PFSK-1 (cell line): ENCODE results near the gene NEGR1.

Source experiments
- POLR2AphosphoS5 ChIP-seq: IDR thresholded peaks from 2 replicates; pipeline ENCODE4 v1.6.1; 2012; ENCODE audit warnings: low read depth, mild to moderate bottlenecking, control low read depth, low read length, moderate library complexity
- TAF1 ChIP-seq: IDR thresholded peaks from 2 replicates; pipeline ENCODE4 v1.6.1; 2012; ENCODE audit warnings: low read length, control low read depth, borderline replicate concordance; ENCODE audit not compliant: insufficient read depth
- TF ChIP-seq, protein P1 (sequence below), 2 experiments: IDR thresholded peaks; 2 replicates each; pipeline versions ENCODE4 v1.6.1 to v1.8.0; 2011 to 2012; ENCODE audit warnings: low read depth in 2 of 2, low read length in 2 of 2, control low read depth in 1 of 2, inconsistent platforms in 1 of 2, mild to moderate bottlenecking in 1 of 2, moderate library complexity in 1 of 2; ENCODE audit not compliant: insufficient read depth in 1 of 2

DNA sequence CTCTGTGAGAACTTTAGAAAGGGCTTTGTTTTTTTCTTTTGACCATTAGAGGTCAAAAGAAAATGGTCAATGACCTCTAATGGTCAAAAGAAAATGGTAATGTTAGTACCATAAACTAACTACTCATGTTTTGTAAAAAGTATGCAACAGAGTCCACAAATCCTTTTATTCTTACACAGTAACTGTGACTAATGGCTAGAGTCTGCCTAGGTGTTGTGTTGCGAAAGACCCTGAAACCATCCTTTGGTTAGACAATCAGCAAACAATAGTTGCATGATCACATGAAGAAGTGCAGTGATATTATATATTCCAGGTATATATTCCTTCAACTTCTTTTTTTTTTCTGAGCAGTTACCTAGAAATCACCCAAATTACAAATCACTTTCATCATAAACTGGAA lies 40.9 kb downstream of the NEGR1 start:
- TF ChIP-seq, protein P1, sequence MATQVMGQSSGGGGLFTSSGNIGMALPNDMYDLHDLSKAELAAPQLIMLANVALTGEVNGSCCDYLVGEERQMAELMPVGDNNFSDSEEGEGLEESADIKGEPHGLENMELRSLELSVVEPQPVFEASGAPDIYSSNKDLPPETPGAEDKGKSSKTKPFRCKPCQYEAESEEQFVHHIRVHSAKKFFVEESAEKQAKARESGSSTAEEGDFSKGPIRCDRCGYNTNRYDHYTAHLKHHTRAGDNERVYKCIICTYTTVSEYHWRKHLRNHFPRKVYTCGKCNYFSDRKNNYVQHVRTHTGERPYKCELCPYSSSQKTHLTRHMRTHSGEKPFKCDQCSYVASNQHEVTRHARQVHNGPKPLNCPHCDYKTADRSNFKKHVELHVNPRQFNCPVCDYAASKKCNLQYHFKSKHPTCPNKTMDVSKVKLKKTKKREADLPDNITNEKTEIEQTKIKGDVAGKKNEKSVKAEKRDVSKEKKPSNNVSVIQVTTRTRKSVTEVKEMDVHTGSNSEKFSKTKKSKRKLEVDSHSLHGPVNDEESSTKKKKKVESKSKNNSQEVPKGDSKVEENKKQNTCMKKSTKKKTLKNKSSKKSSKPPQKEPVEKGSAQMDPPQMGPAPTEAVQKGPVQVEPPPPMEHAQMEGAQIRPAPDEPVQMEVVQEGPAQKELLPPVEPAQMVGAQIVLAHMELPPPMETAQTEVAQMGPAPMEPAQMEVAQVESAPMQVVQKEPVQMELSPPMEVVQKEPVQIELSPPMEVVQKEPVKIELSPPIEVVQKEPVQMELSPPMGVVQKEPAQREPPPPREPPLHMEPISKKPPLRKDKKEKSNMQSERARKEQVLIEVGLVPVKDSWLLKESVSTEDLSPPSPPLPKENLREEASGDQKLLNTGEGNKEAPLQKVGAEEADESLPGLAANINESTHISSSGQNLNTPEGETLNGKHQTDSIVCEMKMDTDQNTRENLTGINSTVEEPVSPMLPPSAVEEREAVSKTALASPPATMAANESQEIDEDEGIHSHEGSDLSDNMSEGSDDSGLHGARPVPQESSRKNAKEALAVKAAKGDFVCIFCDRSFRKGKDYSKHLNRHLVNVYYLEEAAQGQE (IDR thresholded peaks at IDR 0.05; ENCODE audit: insufficient read depth in 1 of 2, low read depth in 2 of 2, low read length in 2 of 2), result no peak
- TF ChIP-seq POLR2AphosphoS5 (no peak), TAF1 (no peak)
